SJCRH30 (cell line): ENCODE measurements around the gene ARHGAP26. TPM values are rescaled to one million over a fixed set of nuclear protein-coding genes. Genes with fewer than 3 reads are reported as not detected.
"Not testable (repeated sequence)": the region's sequence is repeated elsewhere in the genome, so short reads cannot be mapped to it uniquely, and the experiment has no call there.

Experiments used
- DNase-seq, 2 experiments: peaks; one replicate each; pipeline ENCODE4 v3.0.0-alpha.2; 2015 to 2020
- H3K27ac ChIP-seq: fragments of 250-450 bp; sonication (Bioruptor Pico); 2 replicates; pipeline ENCODE4 v1.5.1; 2020; ENCODE audit warnings: mild to moderate bottlenecking, moderate library complexity
- H3K27me3 ChIP-seq: fragments of 250-450 bp; sonication (Bioruptor Pico); 2 replicates; pipeline ENCODE4 v1.5.1; 2020; ENCODE audit warnings: mild to moderate bottlenecking, moderate library complexity
- H3K36me3 ChIP-seq: fragments of 250-450 bp; sonication (Bioruptor Pico); 2 replicates; pipeline ENCODE4 v1.5.1; 2020; ENCODE audit warnings: mild to moderate bottlenecking, moderate library complexity
- H3K4me1 ChIP-seq: fragments of 250-450 bp; sonication (Bioruptor Pico); 2 replicates; pipeline ENCODE4 v1.5.1; 2020; ENCODE audit warnings: mild to moderate bottlenecking, moderate library complexity
- H3K4me3 ChIP-seq: fragments of 250-450 bp; sonication (Bioruptor Pico); 2 replicates; pipeline ENCODE4 v1.5.1; 2020; ENCODE audit warnings: mild to moderate bottlenecking, moderate library complexity
- H3K9me3 ChIP-seq: fragments of 250-450 bp; sonication (Bioruptor Pico); replicated peaks from 2 replicates; pipeline ENCODE4 v1.5.1; 2020; ENCODE audit warnings: mild to moderate bottlenecking, moderate library complexity
- total RNA-seq: library from RNA; depleted of rRNA; stranded (reverse); fragments of >200 nt; shearing (Covaris generic); gene quantifications from 2 replicates; pipeline ENCODE4 v1.2.3, GENCODE V29; 2014

The ARHGAP26 gene
- total RNA-seq, 1 experiment from 2014 or later = 16.9 TPM

GRCh38 chr5:142959683-142960657, 189.8 kb downstream of the ARHGAP26 start:
- DNase-seq = no peak
- no peaks in the 10 kb centered on the region for H3K36me3 ChIP-seq
- 0 out of 2 replicates have a peak, but pooled peaks cover 2% of the 10 kb centered on the region for H3K4me1 ChIP-seq
- H3K27ac ChIP-seq = no peak overlapping the region
- no peaks in the 10 kb centered on the region for H3K9me3 ChIP-seq
- no peak overlapping the region for H3K4me3 ChIP-seq
- H3K27me3 ChIP-seq = no peaks in the 10 kb centered on the region

- H3K27me3 ChIP-seq = no peaks in the 10 kb centered on the region
- DNase-seq = no peak
- no peak overlapping the region for H3K4me3 ChIP-seq
- 0 out of 2 replicates have a peak, but pooled peaks cover 2% of the 10 kb centered on the region for H3K4me1 ChIP-seq
- no peaks in the 10 kb centered on the region for H3K9me3 ChIP-seq
- no peaks in the 10 kb centered on the region for H3K36me3 ChIP-seq
- H3K27ac ChIP-seq = no peak overlapping the region
Observed at GRCh38 chr5:142961440-142962173, 191.4 kb downstream of the ARHGAP26 start.

- no peak overlapping the region for H3K27ac ChIP-seq
- H3K4me3 ChIP-seq = no peak overlapping the region
- no peaks in the 10 kb centered on the region for H3K9me3 ChIP-seq
- no peaks in the 10 kb centered on the region for H3K36me3 ChIP-seq
- DNase-seq = no peak
- no peaks in the 10 kb centered on the region for H3K27me3 ChIP-seq
- 0 out of 2 replicates have a peak, but pooled peaks cover 2% of the 10 kb centered on the region for H3K4me1 ChIP-seq
Observed at GRCh38 chr5:142962174-142962533, 192.0 kb downstream of the ARHGAP26 start.

- not testable (repeated sequence) for H3K4me3 ChIP-seq, H3K4me1 ChIP-seq, H3K27me3 ChIP-seq, H3K36me3 ChIP-seq, H3K9me3 ChIP-seq, H3K27ac ChIP-seq
- DNase-seq = peak in 1 of 2 experiments; percentile 15
Observed at GRCh38 chr5:142965258-142966120, 195.3 kb downstream of the ARHGAP26 start.

- Histone ChIP-seq H3K36me3 (no peaks in the 10 kb centered on the region), H3K4me3 (no peak overlapping the region), H3K27ac (no peak overlapping the region), H3K4me1 (no peaks in the 10 kb centered on the region), H3K9me3 (no peaks in the 10 kb centered on the region), H3K27me3 (no peaks in the 10 kb centered on the region)
- no peak for DNase-seq
Observed at GRCh38 chr5:142966121-142966420, 195.9 kb downstream of the ARHGAP26 start.

- DNase-seq = no peak
- Histone ChIP-seq H3K4me3 (no peak overlapping the region), H3K9me3 (no peaks in the 10 kb centered on the region), H3K27ac (no peak overlapping the region), H3K36me3 (no peaks in the 10 kb centered on the region), H3K4me1 (no peaks in the 10 kb centered on the region), H3K27me3 (no peaks in the 10 kb centered on the region)
Observed at GRCh38 chr5:142969186-142969585, 199.0 kb downstream of the ARHGAP26 start.

GRCh38 chr5:142969624-142970439, 199.7 kb downstream of the ARHGAP26 start:
- no peaks in the 10 kb centered on the region for H3K9me3 ChIP-seq
- H3K27me3 ChIP-seq = no peaks in the 10 kb centered on the region
- no peak overlapping the region for H3K4me3 ChIP-seq
- H3K27ac ChIP-seq = no peak overlapping the region
- no peak for DNase-seq
- no peaks in the 10 kb centered on the region for H3K4me1 ChIP-seq
- H3K36me3 ChIP-seq = no peaks in the 10 kb centered on the region

- no peak overlapping the region for H3K27ac ChIP-seq
- H3K36me3 ChIP-seq = no peaks in the 10 kb centered on the region
- no peaks in the 10 kb centered on the region for H3K4me1 ChIP-seq
- H3K4me3 ChIP-seq = no peak overlapping the region
- H3K9me3 ChIP-seq = no peaks in the 10 kb centered on the region
- no peaks in the 10 kb centered on the region for H3K27me3 ChIP-seq
- no peak for DNase-seq
Observed at GRCh38 chr5:142970440-142971030, 200.4 kb downstream of the ARHGAP26 start.

GRCh38 chr5:142971303-142972013, 201.3 kb downstream of the ARHGAP26 start:
- H3K27me3 ChIP-seq = no peaks in the 10 kb centered on the region
- no peaks in the 10 kb centered on the region for H3K9me3 ChIP-seq
- H3K4me3 ChIP-seq = no peak overlapping the region
- no peaks in the 10 kb centered on the region for H3K36me3 ChIP-seq
- H3K27ac ChIP-seq = no peak overlapping the region
- H3K4me1 ChIP-seq = peaks cover under 1% of the 10 kb centered on the region
- no peak for DNase-seq

GRCh38 chr5:142972064-142972570, 201.9 kb downstream of the ARHGAP26 start:
- DNase-seq = no peak
- Histone ChIP-seq H3K27me3 (no peaks in the 10 kb centered on the region), H3K4me1 (peaks cover 7% of the 10 kb centered on the region), H3K27ac (no peak overlapping the region), H3K36me3 (no peaks in the 10 kb centered on the region), H3K4me3 (no peak overlapping the region), H3K9me3 (no peaks in the 10 kb centered on the region)

GRCh38 chr5:142973932-142974331, 203.8 kb downstream of the ARHGAP26 start:
- Histone ChIP-seq H3K36me3 (no peaks in the 10 kb centered on the region), H3K27ac (no peak overlapping the region), H3K9me3 (no peaks in the 10 kb centered on the region), H3K27me3 (no peaks in the 10 kb centered on the region), H3K4me3 (no peak overlapping the region), H3K4me1 (peaks cover 20% of the 10 kb centered on the region)
- no peak for DNase-seq

GRCh38 chr5:142974409-142974808, 204.2 kb downstream of the ARHGAP26 start:
- no peak overlapping the region for H3K4me3 ChIP-seq
- no peak for DNase-seq
- H3K27ac ChIP-seq = no peak overlapping the region

GRCh38 chr5:142976861-142977260, 206.7 kb downstream of the ARHGAP26 start:
- no peaks in the 10 kb centered on the region for H3K36me3 ChIP-seq
- H3K27me3 ChIP-seq = no peaks in the 10 kb centered on the region
- peak; percentile 30 to 52 for DNase-seq
- H3K9me3 ChIP-seq = no peaks in the 10 kb centered on the region
- H3K4me3 ChIP-seq = no peak overlapping the region
- H3K4me1 ChIP-seq = peaks cover 27% of the 10 kb centered on the region
- peak overlapping the region; percentile 36 for H3K27ac ChIP-seq

More at GRCh38 chr5:142974409-142974808, 204.2 kb downstream of the ARHGAP26 start:
- no peaks in the 10 kb centered on the region for H3K27me3 ChIP-seq
- H3K36me3 ChIP-seq = no peaks in the 10 kb centered on the region
- H3K9me3 ChIP-seq = no peaks in the 10 kb centered on the region
- peaks cover 22% of the 10 kb centered on the region for H3K4me1 ChIP-seq
